Measurements from ENCODE around the gene PCGF2.

DNA sequence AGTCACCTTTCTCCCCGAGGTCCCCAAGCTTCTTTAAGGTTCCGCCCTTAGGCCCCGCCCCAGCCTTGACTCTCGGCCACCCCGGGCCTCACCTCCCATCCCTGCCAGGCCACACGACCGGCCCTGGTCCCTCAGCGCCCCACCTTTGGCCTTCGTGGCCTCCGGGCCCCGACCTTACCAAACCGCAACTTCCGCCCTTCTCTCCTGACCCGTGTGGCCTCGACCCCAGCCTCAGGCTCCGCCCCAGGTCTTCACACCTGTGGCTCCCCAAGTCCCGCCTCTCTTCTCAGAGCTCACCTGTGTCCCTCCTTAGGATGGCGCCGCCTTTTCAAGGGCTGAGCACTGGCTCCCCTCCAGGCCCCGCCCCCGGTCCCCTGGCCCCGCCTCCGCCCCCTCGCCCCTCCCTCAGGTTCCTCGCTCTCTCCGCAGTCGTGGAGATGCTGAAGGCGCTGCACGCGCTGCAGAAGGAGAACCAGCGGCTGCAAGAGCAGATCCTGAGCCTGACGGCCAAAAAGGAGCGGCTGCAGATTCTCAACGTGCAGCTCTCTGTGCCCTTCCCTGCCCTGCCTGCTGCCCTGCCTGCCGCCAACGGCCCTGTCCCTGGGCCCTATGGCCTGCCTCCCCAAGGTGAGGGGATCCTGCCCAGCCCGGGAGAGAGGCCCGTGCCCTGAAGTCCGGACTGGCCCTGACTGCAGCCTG is 28.0 kb downstream of the PCGF2 start:
- TF ChIP-seq JUNB (IDR thresholded peaks at IDR 0.05): no peak
- no peak for TF ChIP-seq RAD21 (IDR thresholded peaks at IDR 0.05; ENCODE audit: insufficient read depth, low read depth, low read length)
- TF ChIP-seq, protein P1, sequence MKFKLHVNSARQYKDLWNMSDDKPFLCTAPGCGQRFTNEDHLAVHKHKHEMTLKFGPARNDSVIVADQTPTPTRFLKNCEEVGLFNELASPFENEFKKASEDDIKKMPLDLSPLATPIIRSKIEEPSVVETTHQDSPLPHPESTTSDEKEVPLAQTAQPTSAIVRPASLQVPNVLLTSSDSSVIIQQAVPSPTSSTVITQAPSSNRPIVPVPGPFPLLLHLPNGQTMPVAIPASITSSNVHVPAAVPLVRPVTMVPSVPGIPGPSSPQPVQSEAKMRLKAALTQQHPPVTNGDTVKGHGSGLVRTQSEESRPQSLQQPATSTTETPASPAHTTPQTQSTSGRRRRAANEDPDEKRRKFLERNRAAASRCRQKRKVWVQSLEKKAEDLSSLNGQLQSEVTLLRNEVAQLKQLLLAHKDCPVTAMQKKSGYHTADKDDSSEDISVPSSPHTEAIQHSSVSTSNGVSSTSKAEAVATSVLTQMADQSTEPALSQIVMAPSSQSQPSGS (IDR thresholded peaks at IDR 0.05; ENCODE audit: low read length): no peak
- TF ChIP-seq POLR2AphosphoS5 (IDR thresholded peaks at IDR 0.05; ENCODE audit: low read length): no peak
- no peak for TF ChIP-seq ZNF274 (IDR thresholded peaks at IDR 0.05; ENCODE audit: insufficient read depth, insufficient read length)
- TF ChIP-seq SUZ12 (IDR thresholded peaks at IDR 0.05; ENCODE audit: unreplicated experiment): no peak

All from GM12878 (cell line).